OCI-LY7 (cell line): ENCODE results near the gene FKBP10. TPM values are rescaled to one million over a fixed set of nuclear protein-coding genes. Genes with fewer than 3 reads are reported as not detected.

Source experiments
- BruUV-seq: library from RNA; stranded (reverse); fragments of 400-500 nt; replicated peaks from 2 replicates; lab custom pipeline; 2021; lab: Mats Ljungman, UMichigan
- CTCF ChIA-PET: fragments of 300-600 bp; sonication (Branson Sonifier 250); formaldehyde crosslinking; loops from one replicate; lab custom pipeline; 2022; ENCODE audit warnings: antibody characterized with exemption; ENCODE audit not compliant: unreplicated experiment; lab: Charles Lee
- POLR2A ChIA-PET: fragments of 300-600 bp; sonication (Branson Sonifier 250); formaldehyde crosslinking; loops from one replicate; lab custom pipeline; 2022; ENCODE audit warnings: antibody characterized with exemption; lab: Charles Lee
- DNase-seq: peaks from one replicate; pipeline ENCODE4 v3.0.0-alpha.2; 2015; ENCODE audit warnings: low spot score
- H2AFZ ChIP-seq: fragments of 200-600 bp; sonication (generic), shearing (Covaris generic); 2 replicates; pipeline ENCODE4 v1.6.1; 2014; ENCODE audit warnings: mild to moderate bottlenecking, antibody characterized with exemption, low read length, moderate library complexity
- H3K27ac ChIP-seq: fragments of 200-600 bp; sonication (generic); 2 replicates; pipeline ENCODE4 v1.5.1; 2014; ENCODE audit warnings: mixed run types, low read depth, mild to moderate bottlenecking, moderate library complexity, low read length, inconsistent platforms; ENCODE audit not compliant: poor library complexity, severe bottlenecking
- H3K36me3 ChIP-seq: fragments of 200-600 bp; sonication (generic); 2 replicates; pipeline ENCODE4 v1.6.1; 2014; ENCODE audit warnings: mild to moderate bottlenecking, antibody characterized with exemption, low read length, moderate library complexity, mixed read lengths; ENCODE audit not compliant: insufficient read depth
- H3K4me1 ChIP-seq: fragments of 200-600 bp; sonication (generic); 2 replicates; pipeline ENCODE4 v1.5.1; 2014; ENCODE audit warnings: mild to moderate bottlenecking, low read length; ENCODE audit not compliant: insufficient read depth, poor library complexity, severe bottlenecking
- H3K4me2 ChIP-seq: fragments of 200-600 bp; sonication (generic); 2 replicates; pipeline ENCODE4 v1.6.1; 2014; ENCODE audit warnings: mild to moderate bottlenecking, low read length
- H3K4me3 ChIP-seq: fragments of 200-600 bp; sonication (generic); 2 replicates; pipeline ENCODE4 v1.5.1; 2014; ENCODE audit warnings: mild to moderate bottlenecking, low read depth, low read length; ENCODE audit not compliant: poor library complexity, severe bottlenecking
- H3K79me2 ChIP-seq: fragments of 200-600 bp; sonication (generic); 2 replicates; pipeline ENCODE4 v1.6.1; 2016; ENCODE audit warnings: low read depth, mild to moderate bottlenecking, low read length, moderate library complexity, mixed read lengths; ENCODE audit not compliant: insufficient read depth
- H3K9me2 ChIP-seq: fragments of 200-600 bp; sonication (generic); 2 replicates; pipeline ENCODE4 v1.6.1; 2016; ENCODE audit warnings: mild to moderate bottlenecking, low read length, mixed read lengths; ENCODE audit not compliant: insufficient read depth
- H3K9me3 ChIP-seq: fragments of 200-600 bp; sonication (generic); 2 replicates; pipeline ENCODE4 v1.6.1; 2014; ENCODE audit warnings: mild to moderate bottlenecking, mixed run types, low read length, mixed read lengths
- H4K20me1 ChIP-seq: fragments of 200-600 bp; sonication (generic); 2 replicates; pipeline ENCODE4 v1.6.1; 2014; ENCODE audit warnings: mild to moderate bottlenecking, antibody characterized with exemption, low read length, moderate library complexity, mixed read lengths; ENCODE audit not compliant: insufficient read depth
- EZH2phosphoT487 ChIP-seq: fragments of 200-600 bp; sonication (generic); IDR thresholded peaks from 2 replicates; pipeline ENCODE4 v1.6.1; 2018; ENCODE audit warnings: low read depth, borderline replicate concordance, mild to moderate bottlenecking, mixed run types, antibody characterized with exemption, low read length, moderate library complexity, mixed read lengths
- intact Hi-C: fragments of 100-400 bp; cut with micrococcal nuclease; formaldehyde crosslinking; loops from one replicate; pipeline ENCODE4 v1.10.0; 2022; ENCODE audit not compliant: unreplicated experiment
- total RNA-seq, 2 experiments: library from RNA; depleted of rRNA in 1 of 2; stranded (reverse); fragments of >200 nt in 1 of 2; shearing (Covaris generic) in 1 of 2; gene quantifications; 2 replicates each; pipeline ENCODE4 v1.2.3, GENCODE V29; 2014 to 2022
- TF ChIP-seq, protein P1 (sequence below): fragments of 200-600 bp; sonication (generic); conservative IDR thresholded peaks from 2 replicates; pipeline ENCODE4 v1.5.1; 2014; ENCODE audit warnings: mild to moderate bottlenecking, antibody characterized with exemption, low read length, moderate library complexity, mixed read lengths

The FKBP10 gene
- total RNA-seq, 2 experiments from 2014 or later, result 1.5 to 7.8 TPM

DNA sequence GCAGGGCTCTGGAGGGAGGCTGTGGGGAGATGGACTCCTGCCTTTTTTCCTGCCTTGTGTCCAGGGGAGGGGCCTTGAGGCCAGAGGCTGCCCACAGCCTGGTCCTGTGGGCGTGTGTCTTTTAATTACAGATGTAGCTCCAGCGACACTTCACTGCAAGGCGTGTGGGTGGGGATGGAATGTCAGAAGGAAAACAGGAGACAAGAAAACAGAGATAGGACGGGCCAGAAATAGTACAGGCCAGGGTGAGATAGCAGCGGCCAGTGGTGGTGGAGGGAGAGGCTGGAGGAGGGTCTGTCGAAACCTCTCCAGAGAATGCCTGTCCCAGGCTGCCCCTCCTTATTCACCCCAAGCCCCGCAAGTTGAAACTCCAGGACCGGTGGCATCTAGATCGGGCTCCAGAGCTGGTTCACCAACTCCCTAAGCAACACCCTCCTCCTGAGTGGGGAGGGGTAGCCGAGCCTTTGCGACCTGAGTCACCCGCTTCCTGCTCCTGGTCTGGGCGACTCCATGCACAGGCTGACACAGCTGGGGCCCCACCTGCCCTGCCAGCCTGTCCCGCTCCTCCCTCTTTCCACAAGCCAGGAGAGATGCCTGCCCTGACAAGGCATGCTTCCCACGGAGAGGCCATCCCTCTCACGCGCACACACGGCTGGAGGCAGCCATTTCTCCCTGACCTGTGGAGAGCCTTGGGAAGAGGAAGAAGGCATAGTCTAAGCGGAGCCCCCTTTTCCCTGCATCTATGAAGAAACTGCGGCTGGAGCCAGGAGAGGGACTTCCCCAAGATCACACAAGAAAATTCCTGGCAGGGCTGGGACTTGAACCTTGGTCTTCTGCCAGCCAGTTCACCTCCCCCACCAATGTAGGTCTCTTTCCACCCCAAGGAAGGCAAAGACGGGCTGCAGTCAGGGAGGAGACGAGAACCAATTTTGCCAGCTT lies 19.7 kb upstream of the FKBP10 start:
- H3K9me3 ChIP-seq, result no peaks in the 10 kb centered on the region
- TF ChIP-seq, protein P1, sequence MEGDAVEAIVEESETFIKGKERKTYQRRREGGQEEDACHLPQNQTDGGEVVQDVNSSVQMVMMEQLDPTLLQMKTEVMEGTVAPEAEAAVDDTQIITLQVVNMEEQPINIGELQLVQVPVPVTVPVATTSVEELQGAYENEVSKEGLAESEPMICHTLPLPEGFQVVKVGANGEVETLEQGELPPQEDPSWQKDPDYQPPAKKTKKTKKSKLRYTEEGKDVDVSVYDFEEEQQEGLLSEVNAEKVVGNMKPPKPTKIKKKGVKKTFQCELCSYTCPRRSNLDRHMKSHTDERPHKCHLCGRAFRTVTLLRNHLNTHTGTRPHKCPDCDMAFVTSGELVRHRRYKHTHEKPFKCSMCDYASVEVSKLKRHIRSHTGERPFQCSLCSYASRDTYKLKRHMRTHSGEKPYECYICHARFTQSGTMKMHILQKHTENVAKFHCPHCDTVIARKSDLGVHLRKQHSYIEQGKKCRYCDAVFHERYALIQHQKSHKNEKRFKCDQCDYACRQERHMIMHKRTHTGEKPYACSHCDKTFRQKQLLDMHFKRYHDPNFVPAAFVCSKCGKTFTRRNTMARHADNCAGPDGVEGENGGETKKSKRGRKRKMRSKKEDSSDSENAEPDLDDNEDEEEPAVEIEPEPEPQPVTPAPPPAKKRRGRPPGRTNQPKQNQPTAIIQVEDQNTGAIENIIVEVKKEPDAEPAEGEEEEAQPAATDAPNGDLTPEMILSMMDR, result no peak
- ChIA-PET CTCF (no interaction called here), POLR2A (no interaction called here)
- H3K4me2 ChIP-seq, result no peak overlapping the region
- no peak overlapping the region for H2AFZ ChIP-seq
- intact Hi-C loops, result no loop called here
- no peaks in the 10 kb centered on the region for H3K36me3 ChIP-seq
- no peaks in the 10 kb centered on the region for H3K9me2 ChIP-seq
- no peaks in the 10 kb centered on the region for H4K20me1 ChIP-seq
- no TSS peak for BruUV-seq
- H3K4me3 ChIP-seq, result no peak overlapping the region
- H3K27ac ChIP-seq, result no peak overlapping the region
- H3K79me2 ChIP-seq, result no peaks in the 10 kb centered on the region
- H3K4me1 ChIP-seq, result no peaks in the 10 kb centered on the region
- DNase-seq, result no peak

DNA sequence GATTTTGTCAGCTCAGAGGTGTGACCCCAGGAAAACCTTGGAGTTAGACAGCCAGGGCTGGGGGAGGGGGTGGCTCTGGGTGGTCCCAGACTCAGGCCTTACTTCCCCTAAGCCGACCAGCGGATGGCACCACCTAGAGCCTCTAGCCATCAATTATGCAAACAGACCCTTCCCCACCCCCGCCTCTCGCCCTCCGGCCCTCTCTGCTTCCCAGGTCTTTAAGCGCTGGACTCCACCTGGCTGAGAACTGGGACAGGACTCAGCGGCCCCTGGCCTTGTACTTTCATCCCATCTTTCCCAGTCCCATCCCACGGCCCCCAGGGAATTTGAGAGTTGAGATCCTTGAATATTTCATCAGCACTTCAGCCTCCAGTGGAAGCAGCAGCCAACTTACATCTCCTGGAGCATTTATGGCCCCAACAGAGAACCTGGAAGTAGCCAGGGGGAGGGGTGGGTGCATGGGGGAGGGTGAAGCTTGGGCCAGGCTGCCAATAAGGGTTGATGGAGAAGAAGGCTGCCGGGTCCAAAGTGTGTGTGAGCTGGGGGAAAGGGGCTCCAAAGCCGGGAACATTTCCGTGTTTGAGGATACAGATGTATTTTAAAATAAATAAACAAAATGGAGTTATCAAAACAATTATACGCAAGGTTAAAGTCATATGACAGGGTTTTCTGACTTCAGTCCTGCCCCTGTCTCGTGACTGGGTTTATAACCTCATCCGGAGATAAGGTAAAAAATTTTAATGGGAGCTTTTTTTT lies 18.8 kb upstream of the FKBP10 start:
- no peak overlapping the region for H3K27ac ChIP-seq
- no peak for DNase-seq
- BruUV-seq, result no TSS peak
- intact Hi-C loops, result no loop called here
- H3K4me2 ChIP-seq, result no peak overlapping the region
- H3K4me1 ChIP-seq, result no peaks in the 10 kb centered on the region
- no peaks in the 10 kb centered on the region for H3K9me3 ChIP-seq
- ChIA-PET POLR2A (no interaction called here), CTCF (interaction anchor here (0.6 kb wide), 1 partner anchor 104 kb away, joined by 4 read pairs; no protein-coding TSS in a partner anchor)
- no peaks in the 10 kb centered on the region for H3K9me2 ChIP-seq
- H4K20me1 ChIP-seq, result no peaks in the 10 kb centered on the region
- no peak for TF ChIP-seq EZH2phosphoT487
- TF ChIP-seq, protein P1, result no peak
- H2AFZ ChIP-seq, result no peak overlapping the region
- no peaks in the 10 kb centered on the region for H3K79me2 ChIP-seq
- no peaks in the 10 kb centered on the region for H3K36me3 ChIP-seq
- no peak overlapping the region for H3K4me3 ChIP-seq
